Mucosa of descending colon (tissue), 3 donors: ENCODE results near the gene DCDC1. TPM values are rescaled to one million over a fixed set of nuclear protein-coding genes. Genes with fewer than 3 reads are reported as not detected.

ENCODE experiments used
- ATAC-seq: fragments of 200-7000 bp; cut with Tn5 transposase; one replicate; pipeline ENCODE4 v1.9.1; 2020; ENCODE audit warnings: mild to moderate bottlenecking, moderate library complexity
- DNase-seq, 3 donors: peaks; one replicate each; pipeline ENCODE4 v3.0.0-alpha.2; 2020
- H3K36me3 ChIP-seq: fragments of 200-600 bp; one replicate; pipeline ENCODE4 v1.8.0; 2021; ENCODE audit warnings: low read depth, mild to moderate bottlenecking
- H3K4me1 ChIP-seq: fragments of 200-600 bp; one replicate; pipeline ENCODE4 v1.8.0; 2021; ENCODE audit warnings: low read depth, mild to moderate bottlenecking
- H3K4me3 ChIP-seq: fragments of 200-600 bp; one replicate; pipeline ENCODE4 v1.8.0; 2021; ENCODE audit warnings: mild to moderate bottlenecking
- H3K9me3 ChIP-seq: fragments of 200-600 bp; one replicate; pipeline ENCODE4 v1.8.0; 2021; ENCODE audit warnings: mild to moderate bottlenecking
- intact Hi-C, 2 donors: fragments of 100-400 bp; cut with DNase I in 1 of 2; cut with micrococcal nuclease in 1 of 2; formaldehyde crosslinking; loops; one replicate each; pipeline versions ENCODE4 v1.11.0 to v1.11.1; 2022; cut with DNase I, micrococcal nuclease
- total RNA-seq, 3 donors: library from RNA; stranded (reverse); fragmentation: NEBNext Ultra II Directional in 2 of 3; extraction: Animal tissue kit (Norgen Biotek cat#: 25700) in 2 of 3; gene quantifications; one replicate each; pipeline versions ENCODE4 v1.2.1 to v1.2.4, GENCODE V29; 2021 to 2023
- TF ChIP-seq, protein P1 (sequence below): fragments of 200-600 bp; IDR thresholded peaks from one replicate; pipeline ENCODE4 v1.8.0; 2022; ENCODE audit warnings: antibody characterized with exemption, mild to moderate bottlenecking
- donor health status: DM: no; HTN: no; CAD: no; lungs with moderate emphysema.
- donor health status: DM: no; HTN: no; CAD: no.
- donor health status: DM: no; HTN: yes; CAD: no.

The DCDC1 gene
- total RNA-seq, 3 donors from 2014 or later: 0.22 TPM; not detected in 2

DNA sequence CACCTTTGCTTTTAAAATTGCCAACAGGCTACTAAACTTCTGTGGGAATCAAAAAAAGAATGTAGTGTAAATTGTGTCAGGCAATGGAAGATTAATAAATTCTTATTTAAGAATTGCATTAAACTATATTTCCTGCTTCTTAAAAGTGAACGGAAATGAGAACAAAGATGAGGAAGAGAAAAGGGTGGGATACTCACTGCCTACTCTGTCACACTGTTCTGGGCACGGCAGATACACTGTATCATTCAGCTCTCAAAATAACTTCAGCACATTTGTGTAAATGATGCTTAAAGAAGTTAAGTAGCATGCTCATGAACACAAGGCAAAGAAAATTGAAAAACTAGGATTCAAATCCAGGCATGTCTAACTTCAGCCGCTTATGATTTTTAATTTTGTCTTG is 218.7 kb downstream of the DCDC1 start:
- DNase-seq (no peak), ATAC-seq (no peak)
- Histone ChIP-seq H3K4me1 (no peaks in the 10 kb centered on the region), H3K9me3 (no peaks in the 10 kb centered on the region), H3K36me3 (no peaks in the 10 kb centered on the region), H3K4me3 (no peak overlapping the region)
- TF ChIP-seq, protein P1, sequence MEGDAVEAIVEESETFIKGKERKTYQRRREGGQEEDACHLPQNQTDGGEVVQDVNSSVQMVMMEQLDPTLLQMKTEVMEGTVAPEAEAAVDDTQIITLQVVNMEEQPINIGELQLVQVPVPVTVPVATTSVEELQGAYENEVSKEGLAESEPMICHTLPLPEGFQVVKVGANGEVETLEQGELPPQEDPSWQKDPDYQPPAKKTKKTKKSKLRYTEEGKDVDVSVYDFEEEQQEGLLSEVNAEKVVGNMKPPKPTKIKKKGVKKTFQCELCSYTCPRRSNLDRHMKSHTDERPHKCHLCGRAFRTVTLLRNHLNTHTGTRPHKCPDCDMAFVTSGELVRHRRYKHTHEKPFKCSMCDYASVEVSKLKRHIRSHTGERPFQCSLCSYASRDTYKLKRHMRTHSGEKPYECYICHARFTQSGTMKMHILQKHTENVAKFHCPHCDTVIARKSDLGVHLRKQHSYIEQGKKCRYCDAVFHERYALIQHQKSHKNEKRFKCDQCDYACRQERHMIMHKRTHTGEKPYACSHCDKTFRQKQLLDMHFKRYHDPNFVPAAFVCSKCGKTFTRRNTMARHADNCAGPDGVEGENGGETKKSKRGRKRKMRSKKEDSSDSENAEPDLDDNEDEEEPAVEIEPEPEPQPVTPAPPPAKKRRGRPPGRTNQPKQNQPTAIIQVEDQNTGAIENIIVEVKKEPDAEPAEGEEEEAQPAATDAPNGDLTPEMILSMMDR: no peak
- intact Hi-C loops: no loop called here

DNA sequence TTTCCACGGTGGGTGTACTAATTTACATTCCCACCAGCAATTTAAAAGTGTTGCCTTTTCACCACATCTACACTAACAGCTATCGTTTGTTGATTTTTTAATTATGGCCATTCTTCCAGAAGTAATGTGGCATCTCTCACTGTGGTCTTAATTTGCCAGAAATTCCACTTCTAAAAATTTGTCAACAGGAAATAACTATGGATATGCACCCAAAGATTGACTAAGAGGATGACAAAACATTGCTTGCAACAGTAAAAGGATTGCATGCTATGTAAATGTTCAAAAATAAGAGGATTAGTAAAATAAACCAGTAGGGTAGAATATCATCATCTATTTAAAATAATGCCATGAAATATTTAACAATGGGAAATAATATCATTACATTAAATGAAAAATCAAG is 219.5 kb downstream of the DCDC1 start:
- TF ChIP-seq, protein P1: no peak
- ATAC-seq: no peak
- H3K4me3 ChIP-seq: no peak overlapping the region
- DNase-seq: no peak
- H3K9me3 ChIP-seq: no peaks in the 10 kb centered on the region
- no peaks in the 10 kb centered on the region for H3K4me1 ChIP-seq
- no peaks in the 10 kb centered on the region for H3K36me3 ChIP-seq
- intact Hi-C loops: no loop called here

DNA sequence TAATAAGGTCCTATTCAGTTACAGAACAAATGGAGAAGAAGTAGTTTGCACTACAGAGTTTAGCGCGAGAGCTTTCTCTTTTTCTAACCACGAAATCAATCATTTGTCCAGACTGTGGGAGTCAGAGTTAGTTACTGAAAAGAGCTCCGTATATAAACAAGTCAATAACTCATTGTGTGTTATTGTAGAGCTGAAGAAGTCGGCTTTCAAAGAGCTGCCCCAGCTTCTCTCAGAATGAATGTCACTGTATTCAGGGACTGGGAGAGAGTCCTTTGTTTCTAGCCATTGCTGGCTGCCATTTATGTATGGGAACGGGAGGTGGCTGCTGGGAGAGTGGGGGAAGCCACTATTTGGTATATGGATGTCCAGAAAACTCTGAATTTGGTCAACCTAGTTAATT is 227.8 kb downstream of the DCDC1 start:
- intact Hi-C loops: no loop called here
- H3K36me3 ChIP-seq: no peaks in the 10 kb centered on the region
- no peak overlapping the region for H3K4me3 ChIP-seq
- TF ChIP-seq, protein P1: no peak
- no peak for DNase-seq
- H3K9me3 ChIP-seq: no peaks in the 10 kb centered on the region
- no peak for ATAC-seq
- H3K4me1 ChIP-seq: no peaks in the 10 kb centered on the region

DNA sequence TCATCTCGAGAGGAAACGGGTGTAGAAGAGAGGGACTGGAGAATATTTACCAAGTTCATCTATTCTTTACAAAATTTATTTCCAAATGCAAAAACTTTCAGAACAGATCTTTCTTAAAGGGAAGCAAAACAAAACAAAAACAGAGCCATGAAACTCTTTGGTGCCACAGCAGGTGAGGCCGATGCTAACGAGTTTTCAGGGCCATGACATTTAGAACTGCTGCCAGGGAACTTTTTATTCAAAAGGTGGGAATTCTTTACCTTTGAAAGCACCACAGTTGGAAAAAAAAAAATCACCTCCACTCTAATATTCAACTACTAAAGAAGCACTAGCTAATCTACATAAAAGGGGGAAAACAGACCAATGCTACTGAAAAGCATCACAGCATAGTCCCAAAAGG is 230.1 kb downstream of the DCDC1 start:
- DNase-seq (no peak), ATAC-seq (no peak)
- intact Hi-C loops: no loop called here
- H3K9me3 ChIP-seq: no peaks in the 10 kb centered on the region
- no peaks in the 10 kb centered on the region for H3K4me1 ChIP-seq
- TF ChIP-seq, protein P1: no peak
- H3K36me3 ChIP-seq: no peaks in the 10 kb centered on the region
- H3K4me3 ChIP-seq: no peak overlapping the region

DNA sequence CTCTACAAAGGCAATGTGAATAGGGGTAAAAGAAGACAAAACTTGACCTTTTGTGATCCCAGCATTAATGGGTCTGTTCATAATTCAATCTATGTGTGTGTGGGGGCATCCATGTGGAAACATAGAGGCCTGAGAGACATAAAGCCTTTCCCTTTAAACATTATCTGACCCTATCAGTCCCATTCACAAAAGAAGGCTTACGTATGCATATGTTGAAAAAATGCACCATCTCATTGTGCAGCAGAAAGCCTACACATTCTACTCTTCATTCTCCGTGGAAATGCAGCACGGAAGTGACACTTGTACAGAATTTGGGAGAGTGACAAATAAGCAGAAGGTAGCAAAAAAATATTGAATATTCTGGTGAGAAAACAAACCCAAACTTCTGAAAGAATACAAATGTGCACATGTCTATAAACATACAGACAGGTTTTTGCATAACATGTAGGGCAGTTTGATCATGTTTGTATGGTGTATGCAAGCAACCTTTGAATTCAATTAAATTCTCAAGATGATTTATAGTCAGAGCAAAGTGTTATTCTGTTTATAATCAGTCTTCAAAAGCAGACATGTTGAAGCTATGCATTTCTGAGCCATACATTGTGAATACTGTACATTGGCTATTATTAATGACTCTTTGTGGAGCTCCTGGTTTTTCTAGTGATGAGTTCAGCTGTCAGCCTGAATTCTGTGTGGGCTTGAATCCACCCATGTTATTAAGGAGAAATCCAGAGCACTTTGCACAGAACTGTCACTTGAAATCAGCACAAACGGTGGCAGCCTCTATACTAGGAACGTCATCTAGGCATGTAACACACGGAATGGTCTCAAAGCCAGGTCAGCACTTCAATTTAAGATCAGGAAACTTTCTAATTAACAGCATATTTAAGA is 236.8 kb downstream of the DCDC1 start:
- no peak for DNase-seq
- intact Hi-C loops: no loop called here

More for the DNA sequence above, 236.8 kb downstream of the DCDC1 start:
- H3K4me1 ChIP-seq: no peaks in the 10 kb centered on the region
- no peak for ATAC-seq
- no peak overlapping the region for H3K4me3 ChIP-seq
- no peaks in the 10 kb centered on the region for H3K9me3 ChIP-seq
- H3K36me3 ChIP-seq: no peaks in the 10 kb centered on the region
- TF ChIP-seq, protein P1: no peak
